Measurements from ENCODE around the gene OR2AE1.

The OR2AE1 gene

DNA sequence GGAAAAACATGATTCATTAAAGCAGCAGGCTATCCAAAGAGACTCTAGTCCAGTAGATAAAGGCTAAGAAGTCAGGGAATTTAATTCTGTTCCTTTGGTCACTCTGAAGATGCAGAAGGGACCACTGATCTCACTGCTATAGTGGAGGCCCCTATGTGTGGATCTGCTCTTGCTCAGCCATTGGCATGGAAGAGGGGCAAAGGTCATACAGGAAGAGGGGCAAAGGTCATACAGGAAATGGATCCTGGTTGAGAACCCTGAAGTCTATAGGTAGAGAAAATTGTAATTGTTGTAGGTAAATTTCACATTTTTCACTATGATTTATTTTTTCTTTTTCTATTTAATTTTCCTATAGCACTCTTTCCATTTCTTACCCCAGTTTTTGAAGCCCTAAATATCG, 21.6 kb downstream of the OR2AE1 start:
- no peak for DNase-seq

DNA sequence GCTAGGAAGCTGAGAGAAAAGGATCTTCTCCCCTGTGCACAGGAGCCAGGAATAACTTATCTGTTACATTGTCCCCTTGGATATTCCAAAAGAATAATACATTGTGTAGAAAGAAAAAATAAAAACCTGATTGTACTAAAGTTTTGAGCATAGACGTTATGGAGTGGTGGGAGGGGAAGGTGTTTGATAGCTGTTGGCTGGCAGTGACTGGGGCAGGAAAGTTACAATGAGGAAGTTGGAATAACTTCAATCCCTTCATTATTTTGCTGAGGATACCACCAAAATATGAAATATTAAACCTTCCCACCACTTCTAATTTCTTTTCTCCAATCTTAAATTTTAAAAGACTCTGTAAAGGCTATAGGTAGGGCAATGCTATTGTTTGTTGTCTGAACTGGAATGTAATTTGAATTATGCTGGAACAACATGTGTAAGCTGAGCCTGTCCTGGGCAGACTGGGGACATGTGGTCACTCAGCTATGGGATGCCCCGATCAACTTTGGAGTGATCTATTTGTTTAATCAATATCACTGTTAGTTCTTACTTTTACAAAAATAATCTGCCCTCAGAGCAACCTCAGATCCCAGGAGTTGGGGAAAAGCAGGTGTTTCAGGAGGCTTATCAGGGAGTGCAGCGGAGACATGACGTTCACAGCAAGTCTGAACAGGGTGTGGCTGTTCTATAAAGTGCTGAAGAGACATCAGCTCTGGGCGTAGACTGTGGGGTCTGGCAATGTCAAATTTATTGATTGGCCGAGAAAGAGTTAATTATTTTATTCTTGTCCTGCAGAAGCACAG, 28.2 kb downstream of the OR2AE1 start:
- DNase-seq: peak; percentile 48

DNA sequence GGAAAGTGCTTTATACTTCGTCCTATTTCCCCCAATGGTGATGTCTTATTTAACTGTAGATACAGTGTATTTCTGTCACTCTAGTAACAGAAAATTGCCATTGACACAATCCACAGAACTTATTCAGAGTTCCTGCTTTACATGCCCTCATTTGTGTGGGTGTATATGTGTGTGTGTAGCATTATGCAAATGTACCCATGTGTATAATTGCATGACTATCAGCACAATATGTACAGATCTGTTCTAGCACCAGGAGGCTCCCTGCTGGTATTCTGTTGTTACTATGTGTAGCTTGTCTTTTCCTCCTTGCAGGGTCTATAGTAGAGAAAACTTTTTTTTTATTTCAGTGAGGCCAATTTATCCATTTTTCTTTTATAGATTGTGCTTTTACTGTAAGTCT, 32.5 kb downstream of the OR2AE1 start:
- DNase-seq: no peak

DNA sequence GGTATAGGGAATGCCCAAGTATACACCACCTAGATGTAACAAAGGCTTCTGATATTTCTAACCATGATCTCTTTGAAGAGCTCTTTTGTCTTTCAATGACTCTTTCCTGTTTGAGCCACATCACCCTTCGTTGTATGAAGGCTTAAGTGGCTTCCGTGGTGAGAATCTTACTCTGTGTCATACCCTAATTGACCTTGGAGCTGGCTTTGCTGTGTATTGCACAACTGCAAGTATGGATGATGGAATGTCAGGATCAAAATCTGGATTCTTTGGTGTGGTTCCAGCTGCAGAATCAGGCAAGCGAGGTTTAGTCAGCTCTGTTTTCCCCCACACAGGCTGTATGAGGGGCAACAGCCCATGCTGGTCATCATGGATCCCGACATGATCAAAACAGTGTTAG, 33.0 kb downstream of the OR2AE1 start:
- DNase-seq: no peak

DNA sequence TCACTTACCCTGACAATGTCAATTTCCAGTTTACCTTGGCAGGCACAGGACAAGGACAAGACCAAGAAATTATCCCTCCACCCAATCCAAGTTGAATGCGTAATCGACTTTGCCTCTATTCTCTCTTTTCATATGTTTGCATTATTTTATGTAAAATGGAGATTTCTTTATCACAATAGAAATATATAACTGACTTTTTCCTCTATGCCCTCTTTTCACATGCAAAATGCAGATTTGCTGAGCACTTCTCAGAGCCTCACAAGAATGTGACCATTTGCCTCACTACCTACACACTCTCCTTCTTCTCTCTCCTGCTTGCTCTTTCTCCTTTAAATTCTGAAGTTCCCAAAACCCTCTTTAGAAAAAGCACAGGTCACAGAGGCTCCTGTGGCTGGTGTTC, 33.9 kb downstream of the OR2AE1 start:
- DNase-seq: no peak

DNA sequence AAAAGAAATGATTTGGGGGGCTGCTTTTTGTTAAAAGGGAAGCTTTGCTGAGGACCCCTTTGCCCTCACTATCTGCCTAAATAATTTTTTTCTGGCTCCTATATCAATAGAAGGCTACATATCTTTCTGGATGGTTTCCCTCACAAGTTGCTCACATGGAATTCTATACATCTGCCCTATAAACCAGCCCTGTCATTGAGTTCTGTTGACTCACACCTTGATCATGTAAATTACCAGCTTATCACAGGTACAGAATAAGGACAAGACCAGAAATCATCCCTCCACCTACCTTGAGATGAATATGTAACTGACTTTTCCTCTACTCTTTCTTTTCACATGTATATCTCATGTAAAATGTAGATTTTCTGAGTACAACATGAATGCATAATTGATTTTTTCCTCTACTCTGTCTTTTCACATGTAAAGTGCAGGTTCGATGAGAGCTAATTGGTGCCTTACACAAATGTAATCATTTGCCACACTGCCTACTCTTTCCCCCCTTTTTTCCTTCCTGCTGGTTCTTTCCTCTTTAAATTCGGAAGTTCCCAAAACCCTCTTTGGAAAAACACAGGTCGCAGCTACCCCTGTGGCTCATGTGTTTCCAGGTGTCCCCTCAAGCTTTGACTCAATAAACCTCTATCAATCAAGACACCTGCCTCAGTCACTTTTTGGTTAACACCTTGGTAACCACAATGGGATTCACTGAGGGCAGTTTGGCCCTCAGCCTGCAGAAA, 36.5 kb downstream of the OR2AE1 start:
- no peak for DNase-seq

DNA sequence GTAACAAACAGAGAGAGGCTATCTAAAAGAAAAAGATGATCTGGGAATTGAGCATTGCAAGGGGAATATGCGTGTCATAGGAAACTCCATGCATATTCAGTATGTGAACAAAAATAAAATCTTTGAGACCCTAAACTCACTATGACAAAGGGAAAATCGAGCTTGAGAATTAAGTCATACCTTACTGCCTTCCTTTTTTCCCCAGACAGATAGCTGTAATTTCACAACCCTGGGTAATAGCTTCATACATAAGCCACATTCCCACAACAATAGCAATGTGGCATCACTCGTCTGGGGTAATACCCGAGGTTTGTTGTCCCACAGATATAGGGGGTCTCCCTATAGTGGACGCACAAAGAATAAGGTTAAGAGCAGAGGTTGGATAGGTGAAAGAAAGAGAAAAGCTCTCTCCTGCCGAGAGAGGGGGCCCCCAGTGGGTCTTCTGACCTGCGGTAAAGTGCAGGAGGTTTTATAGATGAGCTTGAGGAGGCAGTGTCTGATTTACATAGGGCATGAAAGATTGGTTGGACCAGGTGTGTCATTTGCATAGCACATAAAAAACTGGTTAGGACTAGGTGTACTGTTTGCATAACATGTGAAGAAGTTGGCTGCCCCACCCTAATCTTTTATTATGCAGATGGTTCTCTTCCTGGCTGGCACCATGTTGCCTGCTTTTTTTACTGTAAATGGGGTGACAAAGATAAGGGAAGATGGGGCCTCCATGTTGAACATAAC, 37.4 kb downstream of the OR2AE1 start:
- peak; percentile 90 for DNase-seq

DNA sequence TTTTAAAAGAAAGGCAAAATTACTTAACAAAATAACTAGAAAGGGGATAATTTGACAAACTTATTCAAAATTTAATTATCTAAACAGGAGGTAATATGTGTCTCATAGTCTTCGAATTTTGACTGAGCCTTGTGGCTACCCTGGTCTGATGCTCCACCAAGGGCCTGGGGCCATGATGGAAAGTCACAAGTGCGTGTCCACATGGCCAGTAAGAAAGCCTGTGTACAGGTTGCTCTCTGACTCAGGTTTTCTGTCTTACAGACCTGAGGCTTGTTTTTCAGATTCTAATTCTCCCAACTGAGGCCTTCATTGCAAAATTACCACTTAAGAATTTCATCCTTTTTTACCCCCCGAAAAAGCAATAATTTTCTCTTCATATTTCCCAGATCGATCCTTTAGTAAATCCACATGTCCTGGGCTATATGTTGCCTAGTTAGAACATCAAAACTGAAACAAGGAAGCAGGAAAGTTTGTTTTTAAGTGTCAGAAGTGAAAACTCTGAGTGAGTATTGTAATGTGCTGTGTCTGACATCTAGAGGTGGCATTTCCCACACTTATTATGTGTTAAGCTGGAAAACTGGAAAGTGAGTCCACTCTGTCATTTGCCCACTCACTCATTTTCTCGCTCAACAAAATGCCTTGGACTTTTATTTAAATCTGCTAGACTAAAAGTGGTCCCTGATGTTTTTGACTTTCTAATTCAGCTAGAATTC, 39.0 kb downstream of the OR2AE1 start:
- peak; percentile 65 for DNase-seq

DNA sequence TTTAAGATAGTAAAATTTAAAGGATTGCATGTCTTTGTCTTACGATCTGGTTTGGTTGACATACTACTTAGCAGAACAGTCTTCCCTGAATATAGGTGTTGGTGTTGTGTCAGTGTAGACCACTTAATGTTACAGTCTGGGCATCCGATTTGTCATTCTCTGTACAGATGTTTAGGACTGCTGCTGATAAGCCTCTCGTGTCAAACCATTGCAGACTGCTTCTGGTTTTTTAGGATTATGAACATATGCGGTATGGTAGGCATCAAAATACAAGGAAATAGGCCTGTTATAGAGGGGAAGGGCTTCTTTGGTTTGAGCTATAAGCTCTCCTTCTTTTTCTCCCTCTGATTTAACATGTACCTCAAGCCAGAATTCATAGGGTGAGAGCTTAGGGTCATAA, 41.6 kb downstream of the OR2AE1 start:
- peak; percentile 95 for DNase-seq

DNA sequence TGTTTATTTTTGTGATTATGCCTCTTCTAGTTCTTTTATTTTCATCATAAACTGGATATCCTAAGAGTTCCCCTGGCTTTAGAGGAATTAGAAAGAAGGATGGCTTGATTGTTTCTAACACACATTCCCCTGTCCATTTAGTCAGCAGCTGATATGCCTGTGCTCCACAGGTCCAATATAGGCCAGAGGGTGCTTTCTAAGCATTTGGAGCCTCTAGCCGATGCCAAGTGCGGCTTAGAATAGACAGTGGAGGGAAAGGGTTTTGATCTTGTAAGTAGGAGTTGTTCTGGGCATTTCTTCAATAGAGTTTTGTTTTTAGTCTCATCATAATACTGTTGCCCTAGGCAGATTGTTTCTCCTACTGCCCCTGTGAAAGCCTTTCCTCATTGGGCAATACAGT, 42.5 kb downstream of the OR2AE1 start:
- DNase-seq: no peak

DNA sequence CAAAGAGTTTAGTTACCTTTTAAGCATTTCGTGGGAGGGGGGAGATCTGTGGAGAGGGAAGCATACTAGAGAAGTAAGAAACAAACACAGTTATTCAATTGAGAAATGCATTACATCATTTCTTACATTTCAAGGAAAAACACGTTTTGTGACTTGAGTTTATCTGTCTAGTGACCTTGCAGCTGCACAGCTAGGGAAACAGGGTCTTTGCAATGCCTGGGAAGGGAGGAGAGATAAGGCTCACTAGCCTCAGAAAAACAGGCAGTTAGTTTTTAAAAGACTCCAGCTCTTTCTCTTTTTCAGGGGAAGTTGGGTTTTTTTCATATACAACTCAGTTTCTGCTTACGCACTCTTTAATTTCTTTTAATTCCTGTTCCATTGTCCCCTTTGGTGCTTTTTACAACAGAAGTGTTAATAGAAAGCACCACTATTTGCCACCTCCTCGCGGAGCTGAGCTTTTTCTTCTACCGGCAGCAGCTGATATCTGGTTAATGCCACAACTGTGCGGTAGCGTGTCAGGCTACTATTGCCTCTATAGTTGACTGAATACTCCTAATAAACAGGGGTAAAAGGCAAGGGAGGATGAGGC, 43.5 kb downstream of the OR2AE1 start:
- DNase-seq: peak; percentile 96

DNA sequence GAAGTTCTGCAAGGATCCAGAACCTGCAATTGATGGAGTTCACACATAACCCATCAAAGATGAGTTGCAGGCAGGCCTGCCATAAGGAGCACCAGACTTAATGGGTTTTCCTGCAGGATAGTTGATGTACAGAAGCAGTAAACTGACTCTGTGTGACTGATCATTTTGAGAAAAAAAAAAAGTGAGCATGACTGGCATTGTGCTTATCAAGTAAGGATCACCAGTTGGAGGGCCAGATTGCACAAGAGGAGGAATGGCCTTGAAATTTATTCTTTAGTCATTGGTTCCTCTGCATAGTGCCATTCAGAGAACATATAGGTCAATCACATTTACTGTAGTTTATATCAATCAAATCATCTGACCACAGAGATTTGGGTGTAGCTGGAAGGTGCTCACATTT, 45.2 kb downstream of the OR2AE1 start:
- peak; percentile 64 for DNase-seq

DNA sequence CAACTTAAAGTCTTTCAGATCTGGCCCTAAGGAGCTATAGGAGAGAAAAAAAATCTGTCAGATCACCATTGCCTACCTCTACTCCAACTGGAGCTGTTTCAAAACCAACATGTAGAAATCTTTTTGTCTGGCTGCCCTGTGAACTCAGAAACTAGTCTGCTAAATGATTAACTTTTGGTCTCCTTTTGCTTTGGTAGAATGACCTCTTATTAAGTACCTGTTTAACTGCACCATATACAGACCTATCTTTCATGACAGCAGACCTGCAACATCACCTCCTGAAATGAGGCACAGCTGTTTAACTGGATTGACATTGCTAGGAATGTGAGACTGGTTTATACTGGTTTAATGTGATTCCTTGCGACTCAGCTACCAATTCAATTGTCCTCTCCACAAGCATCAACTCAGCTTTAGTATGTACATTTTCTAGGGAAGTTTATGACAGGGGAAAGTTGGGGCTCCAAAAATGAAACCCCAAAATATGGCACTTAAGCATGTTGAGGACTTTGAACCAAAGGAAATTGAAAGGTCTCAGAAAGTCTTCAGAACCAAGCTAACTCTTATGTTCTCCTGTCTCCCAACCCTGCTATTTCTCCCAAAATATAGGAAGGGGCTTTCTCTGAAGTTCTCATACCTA, 47.2 kb downstream of the OR2AE1 start:
- DNase-seq: no peak

DNA sequence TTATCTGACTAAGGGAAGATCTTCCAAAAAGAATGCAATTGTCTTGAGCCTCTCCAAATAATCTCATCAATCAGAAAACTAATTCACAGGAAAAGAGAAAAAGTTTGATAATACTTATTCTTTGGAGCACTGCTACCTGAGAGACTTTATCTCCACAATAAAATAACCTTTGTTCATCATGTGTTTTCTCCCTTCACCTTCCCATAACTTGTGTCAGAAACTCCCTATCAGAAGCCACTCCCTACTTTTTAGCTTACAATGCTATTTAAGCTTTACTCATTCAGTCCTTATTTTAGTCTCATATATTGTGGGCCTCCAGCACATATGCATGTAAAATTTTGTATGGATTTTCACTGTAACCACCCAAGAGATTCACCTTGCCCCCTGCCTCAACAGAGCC, 48.0 kb downstream of the OR2AE1 start:
- DNase-seq: no peak

DNA sequence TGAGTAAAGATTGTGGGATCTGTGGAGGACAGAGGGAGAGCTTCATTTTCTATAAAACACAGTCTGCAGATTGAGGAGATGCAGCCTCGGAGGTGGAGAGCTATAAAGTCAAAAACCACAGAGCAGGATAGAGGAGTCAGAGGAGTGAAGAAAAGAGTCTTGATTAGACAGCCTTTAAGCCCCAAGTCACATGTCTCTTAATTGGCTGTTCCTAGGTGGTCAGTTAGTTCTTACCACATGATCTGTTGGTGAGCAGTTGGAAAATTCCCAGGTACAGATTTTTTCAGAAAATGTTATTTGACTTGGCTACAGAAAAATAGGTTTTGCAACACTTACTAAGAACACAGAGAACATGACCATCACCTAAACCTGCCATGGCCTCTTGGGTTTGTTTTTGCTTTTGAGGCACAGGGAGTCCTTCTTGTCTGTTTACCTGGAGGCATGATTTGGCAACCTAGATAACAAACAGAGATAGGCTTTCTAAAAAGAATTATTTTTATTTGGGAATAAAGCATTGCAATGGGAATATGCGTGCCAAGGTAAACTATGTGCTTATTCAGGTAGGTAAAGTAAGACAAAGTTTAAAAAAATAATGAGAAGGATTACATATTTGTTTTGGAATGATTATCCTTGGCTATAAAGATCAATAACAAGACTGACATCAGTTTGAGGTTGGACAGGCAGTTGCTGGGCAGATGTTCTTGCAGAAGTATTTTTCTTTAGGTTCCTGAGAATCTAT, 49.6 kb downstream of the OR2AE1 start:
- DNase-seq: no peak

All from hematopoietic multipotent progenitor cell treated with erythropoietin and hydrocortisone succinate and interleukin-3 and kit ligand, for 8 days (in vitro differentiated cells).